ENCODE results near the gene GAPDHS. TPM values are rescaled to one million over a fixed set of nuclear protein-coding genes. Genes with fewer than 3 reads are reported as not detected.

The GAPDHS gene
- total and polyA plus RNA-seq, 4 donors: not detected

DNA sequence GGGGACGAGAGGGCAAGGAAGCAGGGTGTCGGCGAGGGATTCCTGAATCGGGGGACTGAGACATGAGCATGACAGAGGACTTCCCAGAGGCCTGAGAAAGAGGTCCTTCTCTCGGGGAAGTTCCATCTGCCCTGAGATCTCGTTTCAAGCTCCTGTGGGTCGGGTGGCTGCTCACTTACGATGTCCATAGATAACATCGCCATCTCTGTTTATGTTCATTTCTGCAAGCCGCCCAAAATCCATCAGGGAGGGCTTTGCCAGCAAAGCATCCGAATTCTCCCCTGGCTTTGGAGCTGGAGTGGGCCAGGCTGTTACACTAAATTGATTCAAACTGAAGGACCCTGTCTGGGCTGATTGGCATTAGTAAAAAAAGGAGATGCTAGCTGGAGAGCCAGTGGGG lies 25.7 kb upstream of the GAPDHS start:
- Histone ChIP-seq H3K36me3 (ENCODE audit: control insufficient read depth in 1 of 2, insufficient read depth in 2 of 2, low read length in 1 of 2) (no peaks in the 10 kb centered on the region), H3K27me3 (ENCODE audit: control insufficient read depth in 1 of 2, insufficient read depth in 2 of 2, low read length in 1 of 2) (no peaks in the 10 kb centered on the region), H3K4me1 (ENCODE audit: control insufficient read depth in 1 of 2, insufficient read depth in 2 of 2, low read length in 2 of 2) (no peaks in the 10 kb centered on the region), H3K9me3 (ENCODE audit: control insufficient read depth, low read length) (no peaks in the 10 kb centered on the region), H3K4me3 (ENCODE audit: low read length in 2 of 2) (no peak overlapping the region), H3K27ac (ENCODE audit: low read depth in 1 of 2, low read length in 2 of 2) (no peak overlapping the region)
- no peak for ATAC-seq (ENCODE audit: low FRiP score)
- DNase-seq: no peak
- intact Hi-C loops (cut with DNase I): loop anchor here in 1 of 2 donors (5.0 kb wide), 1 partner anchor 105 kb away; the partner anchor contains the start of gene HAUS5
- 85 to 89% methylated on average over 11 of the region's 11 CpGs for WGBS, 2 donors

DNA sequence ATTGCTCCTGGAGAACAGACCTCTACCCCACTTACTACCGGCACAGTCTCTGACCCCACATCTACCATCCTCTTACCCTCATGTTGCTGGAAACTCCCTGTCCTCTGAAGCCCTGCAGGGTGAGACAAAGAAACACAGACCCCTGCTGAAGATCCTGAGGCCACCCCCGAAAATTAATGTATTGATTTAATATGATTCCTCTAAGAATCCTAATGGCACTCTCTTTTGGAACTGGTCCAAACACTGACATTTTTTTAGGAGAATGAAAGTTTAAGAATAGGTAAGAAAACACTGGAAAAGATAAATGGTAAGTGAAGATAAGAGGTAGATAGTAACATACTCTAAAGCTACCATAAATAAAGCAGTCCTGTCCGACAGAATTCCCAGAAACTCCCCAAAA lies 25.1 kb upstream of the GAPDHS start:
- Histone ChIP-seq H3K4me1 (ENCODE audit: control insufficient read depth in 1 of 2, insufficient read depth in 2 of 2, low read length in 2 of 2) (no peaks in the 10 kb centered on the region), H3K27ac (ENCODE audit: low read depth in 1 of 2, low read length in 2 of 2) (no peak overlapping the region), H3K36me3 (ENCODE audit: control insufficient read depth in 1 of 2, insufficient read depth in 2 of 2, low read length in 1 of 2) (no peaks in the 10 kb centered on the region), H3K4me3 (ENCODE audit: low read length in 2 of 2) (no peak overlapping the region), H3K27me3 (ENCODE audit: control insufficient read depth in 1 of 2, insufficient read depth in 2 of 2, low read length in 1 of 2) (no peaks in the 10 kb centered on the region), H3K9me3 (ENCODE audit: control insufficient read depth, low read length) (no peaks in the 10 kb centered on the region)
- no peak for ATAC-seq (ENCODE audit: low FRiP score)
- no peak for DNase-seq
- intact Hi-C loops (cut with DNase I): loop anchor here in 1 of 2 donors (5.0 kb wide), 1 partner anchor 104 kb away; the partner anchor contains the start of gene HAUS5
- WGBS, 2 donors: 94 to 96% methylated on average over 3 of the region's 3 CpGs

DNA sequence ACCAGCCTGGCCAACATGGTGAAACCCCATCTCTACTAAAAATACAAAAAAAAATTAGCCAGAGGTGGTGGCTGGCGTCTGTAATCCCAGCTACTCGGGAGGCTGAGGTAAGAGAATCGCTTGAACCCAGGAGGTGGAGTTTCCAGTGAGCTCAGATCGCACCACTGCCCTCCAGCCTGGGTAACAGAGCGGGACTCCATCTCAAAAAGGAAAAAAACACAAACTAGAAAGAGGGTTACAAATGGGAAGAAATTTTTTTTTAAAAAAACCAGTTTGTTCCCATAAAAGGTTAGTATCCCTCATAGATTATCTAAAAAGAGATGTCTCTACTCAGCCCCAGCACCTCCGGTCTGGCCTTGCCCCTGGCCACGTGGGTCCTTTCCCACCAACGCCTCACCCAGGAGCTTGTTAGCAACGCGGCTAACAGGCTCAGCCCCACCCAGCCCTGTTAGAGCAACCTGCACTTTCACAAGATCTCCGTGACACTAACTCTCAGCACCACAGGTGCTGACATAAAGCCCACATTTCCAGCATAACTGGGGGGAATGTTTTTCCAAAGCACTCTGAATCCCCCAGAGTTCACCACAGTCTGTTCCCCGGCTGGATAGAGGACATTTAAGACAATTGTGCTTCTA lies 24.1 kb upstream of the GAPDHS start:
- ATAC-seq (ENCODE audit: low FRiP score) (no peak), DNase-seq (no peak)
- 26 to 33% methylated on average over 12 of the region's 12 CpGs for WGBS, 2 donors
- intact Hi-C loops (cut with DNase I): loop anchor here in 1 of 2 donors (5.0 kb wide), 1 partner anchor 103 kb away; the partner anchor contains the start of gene HAUS5
- Histone ChIP-seq H3K27ac (ENCODE audit: low read depth in 1 of 2, low read length in 2 of 2) (no peak overlapping the region), H3K27me3 (ENCODE audit: control insufficient read depth in 1 of 2, insufficient read depth in 2 of 2, low read length in 1 of 2) (no peaks in the 10 kb centered on the region), H3K36me3 (ENCODE audit: control insufficient read depth in 1 of 2, insufficient read depth in 2 of 2, low read length in 1 of 2) (no peaks in the 10 kb centered on the region), H3K4me3 (ENCODE audit: low read length in 2 of 2) (peak overlapping the region in 1 of 2 donors; percentile 32), H3K9me3 (ENCODE audit: control insufficient read depth, low read length) (no peaks in the 10 kb centered on the region), H3K4me1 (ENCODE audit: control insufficient read depth in 1 of 2, insufficient read depth in 2 of 2, low read length in 2 of 2) (no peaks in the 10 kb centered on the region)

DNA sequence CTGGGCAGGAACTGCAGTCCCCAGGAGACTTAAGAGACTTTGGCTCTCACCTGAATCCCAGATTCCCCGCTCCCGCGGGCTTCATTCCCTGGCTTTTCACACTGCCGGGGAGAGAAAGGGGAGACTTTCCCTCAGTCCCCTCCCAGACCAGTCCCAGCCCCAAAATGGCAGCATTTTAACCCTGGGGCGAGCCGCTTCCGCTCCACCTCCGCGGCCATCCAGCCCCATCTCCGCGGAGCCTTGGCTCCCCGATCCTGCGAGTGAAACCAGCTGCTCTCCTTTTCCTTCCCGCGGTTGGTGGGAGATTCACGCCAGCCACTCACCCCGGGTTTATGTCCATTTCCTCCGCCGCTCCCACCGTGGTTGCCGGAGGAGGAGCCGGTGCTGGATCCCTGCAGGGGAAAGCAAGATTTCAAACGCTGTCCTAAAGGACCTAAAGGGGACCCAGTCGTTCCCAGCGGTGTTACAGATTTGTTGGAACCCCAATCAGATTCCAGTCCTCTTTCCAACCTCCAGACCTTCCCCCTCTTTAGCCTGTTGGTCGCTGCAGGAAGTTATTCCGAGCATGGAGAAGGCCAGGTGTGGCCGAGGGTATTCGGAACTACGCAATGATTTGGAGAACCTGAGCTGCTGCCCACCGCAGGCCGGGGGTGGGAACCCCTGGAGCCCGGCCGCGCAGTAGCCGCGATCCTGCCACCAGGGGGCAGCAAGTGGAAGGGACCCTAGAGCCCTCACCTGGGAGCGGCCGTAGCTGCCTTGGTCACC lies 23.2 kb upstream of the GAPDHS start:
- WGBS, 2 donors: 0 to 1% methylated on average over 39 of the region's 39 CpGs
- intact Hi-C loops (cut with DNase I): loop anchor here in 1 of 2 donors (5.0 kb wide), 1 partner anchor 102 kb away; the partner anchor contains the start of gene HAUS5
- Histone ChIP-seq H3K9me3 (ENCODE audit: control insufficient read depth, low read length) (no peaks in the 10 kb centered on the region), H3K36me3 (ENCODE audit: control insufficient read depth in 1 of 2, insufficient read depth in 2 of 2, low read length in 1 of 2) (no peaks in the 10 kb centered on the region), H3K27ac (ENCODE audit: low read depth in 1 of 2, low read length in 2 of 2) (peak overlapping the region in 1 of 2 donors; percentile 49), H3K4me3 (ENCODE audit: low read length in 2 of 2) (peak overlapping the region; percentile 32 to 37), H3K4me1 (ENCODE audit: control insufficient read depth in 1 of 2, insufficient read depth in 2 of 2, low read length in 2 of 2) (no peaks in the 10 kb centered on the region), H3K27me3 (ENCODE audit: control insufficient read depth in 1 of 2, insufficient read depth in 2 of 2, low read length in 1 of 2) (no peaks in the 10 kb centered on the region)
- peak; percentile 84 to 94 for DNase-seq
- peak; percentile 85 for ATAC-seq (ENCODE audit: low FRiP score)

DNA sequence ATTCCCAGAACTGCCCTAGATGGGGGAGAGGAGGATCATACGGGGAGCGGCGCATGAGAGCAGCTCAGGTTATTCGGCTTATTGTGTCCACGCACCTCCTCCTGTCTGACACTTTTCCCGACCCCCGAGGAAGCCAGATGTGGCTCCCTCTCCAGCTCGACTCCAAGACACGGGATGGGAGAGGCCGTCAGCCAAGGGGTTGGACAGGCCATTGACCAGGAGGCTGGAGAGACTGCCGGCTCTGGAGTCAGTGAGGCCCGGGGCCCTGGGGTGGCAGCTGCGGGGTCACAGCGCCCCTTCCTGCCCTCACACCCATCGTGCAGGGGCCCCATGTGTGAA lies 22.7 kb upstream of the GAPDHS start:
- 5 to 13% methylated on average over 15 of the region's 15 CpGs for WGBS, 2 donors
- H3K27me3 ChIP-seq (ENCODE audit: control insufficient read depth in 1 of 2, insufficient read depth in 2 of 2, low read length in 1 of 2): no peaks in the 10 kb centered on the region
- H3K4me3 ChIP-seq (ENCODE audit: low read length in 2 of 2): no peak overlapping the region

DNA sequence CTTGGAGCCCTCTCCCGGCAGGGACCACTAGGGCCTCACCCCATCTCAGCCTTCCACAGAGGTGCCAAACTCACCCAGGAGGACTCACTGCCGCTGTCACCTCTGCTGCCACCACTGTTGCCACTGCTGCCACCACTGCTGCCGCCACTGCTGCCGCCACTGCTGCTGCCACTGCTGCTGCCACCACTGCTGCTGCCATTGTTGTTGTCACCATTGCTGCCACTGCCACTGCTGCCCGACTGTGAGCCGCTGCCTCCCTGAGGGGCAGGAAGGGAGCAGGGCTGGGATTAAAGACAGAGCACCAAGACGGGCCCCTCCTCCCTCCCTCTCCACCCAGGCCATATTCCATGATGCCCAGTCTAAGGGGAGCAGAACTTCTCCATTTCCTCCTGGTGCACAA lies 21.9 kb upstream of the GAPDHS start:
- Histone ChIP-seq H3K36me3 (ENCODE audit: control insufficient read depth in 1 of 2, insufficient read depth in 2 of 2, low read length in 1 of 2) (no peaks in the 10 kb centered on the region), H3K27ac (ENCODE audit: low read depth in 1 of 2, low read length in 2 of 2) (no peak overlapping the region), H3K4me3 (ENCODE audit: low read length in 2 of 2) (no peak overlapping the region), H3K9me3 (ENCODE audit: control insufficient read depth, low read length) (no peaks in the 10 kb centered on the region), H3K27me3 (ENCODE audit: control insufficient read depth in 1 of 2, insufficient read depth in 2 of 2, low read length in 1 of 2) (no peaks in the 10 kb centered on the region), H3K4me1 (ENCODE audit: control insufficient read depth in 1 of 2, insufficient read depth in 2 of 2, low read length in 2 of 2) (no peaks in the 10 kb centered on the region)
- intact Hi-C loops (cut with DNase I): no loop called here
- DNase-seq (no peak), ATAC-seq (ENCODE audit: low FRiP score) (no peak)
- WGBS, 2 donors: 73 to 79% methylated on average over 7 of the region's 7 CpGs

More for the DNA sequence above, 22.7 kb upstream of the GAPDHS start:
- DNase-seq (no peak), ATAC-seq (ENCODE audit: low FRiP score) (no peak)
- no peak overlapping the region for H3K27ac ChIP-seq (ENCODE audit: low read depth in 1 of 2, low read length in 2 of 2)
- intact Hi-C loops (cut with DNase I): no loop called here
- no peaks in the 10 kb centered on the region for H3K4me1 ChIP-seq (ENCODE audit: control insufficient read depth in 1 of 2, insufficient read depth in 2 of 2, low read length in 2 of 2)
- H3K9me3 ChIP-seq (ENCODE audit: control insufficient read depth, low read length): no peaks in the 10 kb centered on the region
- H3K36me3 ChIP-seq (ENCODE audit: control insufficient read depth in 1 of 2, insufficient read depth in 2 of 2, low read length in 1 of 2): no peaks in the 10 kb centered on the region

DNA sequence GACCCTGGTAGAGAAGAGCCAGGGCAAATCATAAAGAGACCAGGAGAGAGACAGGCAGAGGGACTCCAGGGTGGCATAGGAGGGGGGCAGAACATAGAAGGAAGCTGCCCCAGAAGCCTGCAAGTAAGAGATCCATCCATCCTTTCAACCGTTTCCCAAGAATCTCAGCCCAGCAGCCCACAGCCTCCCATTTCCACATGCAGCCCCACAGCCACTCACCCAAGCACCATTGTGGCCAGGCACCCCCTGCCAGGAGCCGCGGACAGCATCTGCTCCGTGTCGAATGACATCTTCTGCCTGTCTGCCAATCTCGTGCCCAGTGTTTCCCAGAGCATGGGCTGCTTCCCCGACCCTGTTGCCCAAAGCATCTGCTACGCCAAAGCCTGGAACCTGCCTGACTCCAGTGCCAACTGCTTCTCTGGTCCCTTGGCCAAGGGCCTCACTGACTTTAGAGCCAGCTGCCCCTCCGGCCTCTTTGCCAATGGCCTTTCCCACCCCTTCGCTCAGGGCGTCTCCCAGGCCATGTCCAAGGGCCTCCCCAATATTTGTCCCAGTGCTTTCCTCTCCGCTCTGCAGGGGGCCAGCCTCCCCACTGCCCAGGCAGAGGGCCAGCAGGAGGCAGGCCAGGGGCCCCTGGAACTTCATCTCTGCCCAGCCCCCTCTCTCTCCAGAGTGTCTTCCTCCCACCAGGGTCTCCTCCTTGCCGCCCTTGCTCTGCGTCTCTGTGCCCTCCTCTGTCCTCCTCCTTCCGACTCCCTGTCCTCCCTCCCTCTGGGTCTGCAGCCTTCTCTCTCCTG lies 20.2 kb upstream of the GAPDHS start:
- intact Hi-C loops (cut with DNase I): no loop called here
- H3K4me3 ChIP-seq (ENCODE audit: low read length in 2 of 2): no peak overlapping the region
- no peak for DNase-seq
- no peak for ATAC-seq (ENCODE audit: low FRiP score)
- no peaks in the 10 kb centered on the region for H3K4me1 ChIP-seq (ENCODE audit: control insufficient read depth in 1 of 2, insufficient read depth in 2 of 2, low read length in 2 of 2)
- H3K27ac ChIP-seq (ENCODE audit: low read depth in 1 of 2, low read length in 2 of 2): no peak overlapping the region
- H3K36me3 ChIP-seq (ENCODE audit: control insufficient read depth in 1 of 2, insufficient read depth in 2 of 2, low read length in 1 of 2): no peaks in the 10 kb centered on the region
- no peaks in the 10 kb centered on the region for H3K27me3 ChIP-seq (ENCODE audit: control insufficient read depth in 1 of 2, insufficient read depth in 2 of 2, low read length in 1 of 2)
- WGBS, 2 donors: 56 to 62% methylated on average over 15 of the region's 15 CpGs
- H3K9me3 ChIP-seq (ENCODE audit: control insufficient read depth, low read length): no peaks in the 10 kb centered on the region

DNA sequence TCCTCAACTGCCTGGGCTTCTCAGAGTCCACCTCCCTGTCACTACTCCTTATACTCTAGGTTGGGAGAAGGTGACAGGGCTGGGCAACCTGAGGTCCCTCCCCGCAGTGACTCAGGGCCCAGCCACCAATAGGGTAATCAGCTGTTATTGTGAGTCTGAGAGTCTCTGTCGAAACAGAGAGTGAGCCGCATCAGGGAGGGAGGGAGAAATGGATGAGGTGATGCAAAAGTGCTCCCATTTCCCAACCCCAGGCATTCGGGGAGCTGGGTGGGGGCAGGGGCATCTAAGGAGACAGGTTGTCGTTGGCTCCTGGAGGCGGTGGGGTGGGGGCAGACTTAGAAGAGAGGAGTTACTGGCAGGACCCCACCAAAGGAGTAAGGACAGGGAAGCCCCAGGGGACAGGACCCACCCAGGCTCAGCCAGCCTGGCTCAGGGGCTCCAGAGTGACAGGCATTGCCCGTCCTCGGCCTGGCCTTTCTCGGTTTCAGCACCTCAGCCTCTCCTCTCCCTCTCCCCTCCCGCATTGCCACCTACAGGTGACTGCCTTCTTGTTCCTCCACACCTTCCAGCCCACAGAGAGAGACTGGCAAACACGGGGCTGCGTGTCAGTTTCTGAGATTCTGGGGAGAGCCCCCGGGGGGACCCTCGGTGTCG lies 19.5 kb upstream of the GAPDHS start, which contains the start of gene DMKN:
Gene DMKN (minus strand): TSS at position 22 of the 654 bp plus-strand sequence. CDS start 174 bp downstream, outside the sequence.
- Histone ChIP-seq H3K36me3 (ENCODE audit: control insufficient read depth in 1 of 2, insufficient read depth in 2 of 2, low read length in 1 of 2) (no peaks in the 10 kb centered on the region), H3K27me3 (ENCODE audit: control insufficient read depth in 1 of 2, insufficient read depth in 2 of 2, low read length in 1 of 2) (no peaks in the 10 kb centered on the region), H3K4me1 (ENCODE audit: control insufficient read depth in 1 of 2, insufficient read depth in 2 of 2, low read length in 2 of 2) (no peaks in the 10 kb centered on the region), H3K4me3 (ENCODE audit: low read length in 2 of 2) (no peak within 1 kb of the TSS), H3K27ac (ENCODE audit: low read depth in 1 of 2, low read length in 2 of 2) (no peak within 1 kb of the TSS), H3K9me3 (ENCODE audit: control insufficient read depth, low read length) (no peaks in the 10 kb centered on the region)
- WGBS, 2 donors: 12 to 18% methylated on average over 12 to 15 of the region's 15 CpGs
- ATAC-seq (ENCODE audit: low FRiP score): no peak
- no peak for DNase-seq
- intact Hi-C loops (cut with DNase I): no loop called here
